Testis (tissue), 2 donors: ENCODE data around the gene LAMTOR2.

Experiments used
- POLR2A ChIP-seq: fragments of 450-650 bp; IDR thresholded peaks from one replicate; pipeline ENCODE4 v1.6.1; 2017; ENCODE audit warnings: antibody characterized with exemption, mild to moderate bottlenecking, moderate library complexity
- TF ChIP-seq, protein P1 (sequence below), 3 experiments: fragments of 450-650 bp in 2 of 3; fragments of 200-600 bp in 1 of 3; sonication (generic) in 1 of 3; IDR thresholded peaks; one replicate each; pipeline ENCODE4 v1.5.1; 2016 to 2019; ENCODE audit warnings: antibody characterized with exemption in 3 of 3, mild to moderate bottlenecking in 2 of 3, moderate library complexity in 1 of 3

DNA sequence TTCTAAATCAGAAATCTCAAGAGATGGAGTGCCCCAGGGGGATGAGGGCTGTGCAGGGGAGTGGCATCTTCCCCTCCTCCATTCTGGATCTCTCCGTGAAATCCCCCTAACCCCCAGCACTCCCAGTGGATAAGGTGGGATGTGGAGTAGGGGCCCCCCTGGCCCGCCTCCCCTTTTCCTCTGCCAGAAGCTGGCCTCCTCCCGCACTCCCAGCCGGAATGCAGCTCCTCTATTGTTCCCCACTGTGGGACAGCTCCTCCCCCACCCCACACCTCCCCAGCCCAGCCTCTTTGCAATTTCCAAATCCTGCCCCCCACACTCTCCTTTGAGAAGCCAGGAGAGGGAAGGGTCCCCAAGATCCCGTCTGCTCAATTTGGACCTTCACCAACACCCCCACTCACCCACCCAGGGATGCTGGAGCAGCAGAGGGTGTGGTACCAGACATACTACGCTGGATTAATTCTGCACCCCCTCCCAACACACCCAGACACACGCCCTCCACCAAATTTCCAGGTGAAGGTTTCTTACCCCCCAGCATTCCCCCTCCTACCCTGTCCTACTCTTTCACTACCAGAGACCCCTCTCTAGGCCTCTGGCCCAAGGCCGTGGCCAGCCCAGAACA lies 25.8 kb downstream of the LAMTOR2 start:
- TF ChIP-seq POLR2A: no peak
- TF ChIP-seq, protein P1, sequence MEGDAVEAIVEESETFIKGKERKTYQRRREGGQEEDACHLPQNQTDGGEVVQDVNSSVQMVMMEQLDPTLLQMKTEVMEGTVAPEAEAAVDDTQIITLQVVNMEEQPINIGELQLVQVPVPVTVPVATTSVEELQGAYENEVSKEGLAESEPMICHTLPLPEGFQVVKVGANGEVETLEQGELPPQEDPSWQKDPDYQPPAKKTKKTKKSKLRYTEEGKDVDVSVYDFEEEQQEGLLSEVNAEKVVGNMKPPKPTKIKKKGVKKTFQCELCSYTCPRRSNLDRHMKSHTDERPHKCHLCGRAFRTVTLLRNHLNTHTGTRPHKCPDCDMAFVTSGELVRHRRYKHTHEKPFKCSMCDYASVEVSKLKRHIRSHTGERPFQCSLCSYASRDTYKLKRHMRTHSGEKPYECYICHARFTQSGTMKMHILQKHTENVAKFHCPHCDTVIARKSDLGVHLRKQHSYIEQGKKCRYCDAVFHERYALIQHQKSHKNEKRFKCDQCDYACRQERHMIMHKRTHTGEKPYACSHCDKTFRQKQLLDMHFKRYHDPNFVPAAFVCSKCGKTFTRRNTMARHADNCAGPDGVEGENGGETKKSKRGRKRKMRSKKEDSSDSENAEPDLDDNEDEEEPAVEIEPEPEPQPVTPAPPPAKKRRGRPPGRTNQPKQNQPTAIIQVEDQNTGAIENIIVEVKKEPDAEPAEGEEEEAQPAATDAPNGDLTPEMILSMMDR (IDR thresholded peaks at IDR 0.05): no peak
